Endothelial cell (in vitro differentiated cells): ENCODE measurements around the gene TXNDC8. TPM values are rescaled to one million over a fixed set of nuclear protein-coding genes. Genes with fewer than 3 reads are reported as not detected.

Experiments
- DNase-seq: peaks from one replicate; pipeline ENCODE4 v3.0.0; 2021; ENCODE audit warnings: low spot score
- H3K27ac Mint-ChIP-seq: one replicate; pipeline ENCODE4 v1.8.0; 2021; ENCODE audit warnings: mixed read lengths, inconsistent platforms; ENCODE audit not compliant: unreplicated experiment
- H3K27me3 Mint-ChIP-seq: one replicate; pipeline ENCODE4 v1.8.0; 2021; ENCODE audit warnings: mild to moderate bottlenecking, moderate library complexity, mixed read lengths, inconsistent platforms; ENCODE audit not compliant: unreplicated experiment
- H3K36me3 Mint-ChIP-seq: one replicate; pipeline ENCODE4 v1.8.0; 2021; ENCODE audit warnings: mild to moderate bottlenecking, low read depth, mixed read lengths, inconsistent platforms; ENCODE audit not compliant: unreplicated experiment
- H3K4me1 Mint-ChIP-seq: one replicate; pipeline ENCODE4 v1.8.0; 2021; ENCODE audit warnings: mild to moderate bottlenecking, mixed read lengths, inconsistent platforms; ENCODE audit not compliant: unreplicated experiment
- H3K4me3 Mint-ChIP-seq: one replicate; pipeline ENCODE4 v1.8.0; 2021; ENCODE audit warnings: mild to moderate bottlenecking, mixed read lengths, inconsistent platforms; ENCODE audit not compliant: unreplicated experiment
- H3K9me3 Mint-ChIP-seq: one replicate; pipeline ENCODE4 v1.8.0; 2021; ENCODE audit warnings: mixed read lengths, inconsistent platforms; ENCODE audit not compliant: unreplicated experiment
- CTCF ChIP-seq: fragments of 200-600 bp; sonication (generic); IDR thresholded peaks from one replicate; pipeline ENCODE4 v1.5.0; 2021; ENCODE audit warnings: antibody characterized with exemption; ENCODE audit not compliant: unreplicated experiment
- total RNA-seq: library from RNA; stranded (reverse); fragmentation: NEBNext Ultra II Directional; extraction: Animal tissue kit (Norgen Biotek cat#: 25700); gene quantifications from one replicate; pipeline ENCODE4 v1.2.1, GENCODE V29; 2021; ENCODE audit not compliant: unreplicated experiment

TXNDC8 gene
- total RNA-seq, 1 donor from 2014 or later = not detected

DNA sequence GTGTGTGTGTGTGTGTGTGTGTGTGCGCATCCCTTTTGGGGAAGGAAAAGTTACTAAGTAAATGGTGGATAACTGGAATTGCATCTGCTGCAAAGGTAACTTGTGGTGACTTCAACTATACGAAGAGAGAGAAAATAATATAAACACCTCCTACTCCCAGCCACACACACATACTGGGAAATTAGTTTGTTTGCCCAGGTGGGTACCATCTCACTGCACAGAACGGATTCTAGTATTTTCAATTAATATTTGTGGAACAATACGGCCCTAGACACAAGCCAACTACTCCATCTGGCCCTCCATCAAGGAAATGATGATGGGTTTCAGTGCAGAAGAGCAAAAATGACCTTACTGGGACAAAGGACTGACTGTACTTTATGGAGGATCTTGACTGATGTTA is 49.2 kb downstream of the TXNDC8 start:
- Mint-ChIP-seq H3K27me3 (peaks cover 2% of the 10 kb centered on the region), H3K4me3 (no peak overlapping the region), H3K27ac (no peak overlapping the region), H3K36me3 (no peaks in the 10 kb centered on the region), H3K4me1 (no peaks in the 10 kb centered on the region), H3K9me3 (no peaks in the 10 kb centered on the region)
- TF ChIP-seq CTCF = no peak
- DNase-seq = no peak

- no peak overlapping the region for H3K27ac Mint-ChIP-seq
- no peak for DNase-seq
- no peak overlapping the region for H3K4me3 Mint-ChIP-seq
- H3K9me3 Mint-ChIP-seq = no peaks in the 10 kb centered on the region
- H3K4me1 Mint-ChIP-seq = no peaks in the 10 kb centered on the region
- peaks cover 2% of the 10 kb centered on the region for H3K27me3 Mint-ChIP-seq
- no peak for TF ChIP-seq CTCF
- no peaks in the 10 kb centered on the region for H3K36me3 Mint-ChIP-seq
These were observed 50.4 kb downstream of the TXNDC8 start for GRCh38 chr9:110287289-110287680.

GRCh38 chr9:110284211-110284844 is 53.3 kb downstream of the TXNDC8 start:
- no peaks in the 10 kb centered on the region for H3K36me3 Mint-ChIP-seq

GRCh38 chr9:110283751-110284150 is 53.9 kb downstream of the TXNDC8 start:
- H3K27ac Mint-ChIP-seq = no peak overlapping the region
- H3K4me3 Mint-ChIP-seq = no peak overlapping the region
- H3K36me3 Mint-ChIP-seq = no peaks in the 10 kb centered on the region
- H3K9me3 Mint-ChIP-seq = no peaks in the 10 kb centered on the region
- peaks cover 2% of the 10 kb centered on the region for H3K27me3 Mint-ChIP-seq
- no peak for TF ChIP-seq CTCF
- no peak for DNase-seq
- no peaks in the 10 kb centered on the region for H3K4me1 Mint-ChIP-seq

More at GRCh38 chr9:110284211-110284844, 53.3 kb downstream of the TXNDC8 start:
- Mint-ChIP-seq H3K9me3 (no peaks in the 10 kb centered on the region), H3K4me1 (no peaks in the 10 kb centered on the region), H3K27me3 (peaks cover 2% of the 10 kb centered on the region), H3K4me3 (no peak overlapping the region), H3K27ac (no peak overlapping the region)
- no peak for TF ChIP-seq CTCF
- no peak for DNase-seq

DNA sequence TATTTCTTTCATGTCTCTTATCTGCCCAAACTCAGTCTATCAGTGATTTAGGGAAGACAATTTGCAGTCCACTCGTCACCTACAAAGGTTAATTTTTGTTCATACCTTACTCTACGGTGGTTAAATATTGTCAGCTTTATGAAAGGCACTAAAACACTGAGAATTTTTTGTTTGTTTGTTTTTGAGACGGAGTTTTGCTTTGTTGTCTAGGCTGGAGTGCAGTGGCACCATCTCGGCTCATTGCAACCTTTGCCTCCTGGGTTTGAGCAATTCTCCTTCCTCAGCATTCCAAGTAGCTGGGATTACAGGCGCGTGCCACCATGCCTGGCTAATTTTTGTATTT is 55.0 kb downstream of the TXNDC8 start:
- no peaks in the 10 kb centered on the region for H3K9me3 Mint-ChIP-seq
- no peaks in the 10 kb centered on the region for H3K4me1 Mint-ChIP-seq
- TF ChIP-seq CTCF = no peak
- no peaks in the 10 kb centered on the region for H3K36me3 Mint-ChIP-seq
- peaks cover 2% of the 10 kb centered on the region for H3K27me3 Mint-ChIP-seq
- no peak overlapping the region for H3K27ac Mint-ChIP-seq
- DNase-seq = no peak
- H3K4me3 Mint-ChIP-seq = no peak overlapping the region
